Keratinocyte (primary cell): ENCODE data around the gene PDGFB.

Source experiments
- EZH2 ChIP-seq: IDR thresholded peaks from one replicate; pipeline ENCODE4 v1.6.1; 2012; ENCODE audit warnings: inconsistent platforms, mild to moderate bottlenecking, low read length, moderate library complexity
- TF ChIP-seq, protein P1 (sequence below), 3 experiments: IDR thresholded peaks in 1 of 3; conservative IDR thresholded peaks in 1 of 3; optimal IDR thresholded peaks in 1 of 3; 2 replicates in 2 of 3; 3 replicates in 1 of 3; pipeline versions ENCODE3 to v1.5.1; 2011; ENCODE audit warnings: low read length in 3 of 3, mild to moderate bottlenecking in 3 of 3, moderate library complexity in 2 of 3, control low read depth in 1 of 3, inconsistent platforms in 1 of 3; ENCODE audit not compliant: insufficient read depth in 2 of 3; ENCODE audit errors: extremely low read depth in 1 of 3

DNA sequence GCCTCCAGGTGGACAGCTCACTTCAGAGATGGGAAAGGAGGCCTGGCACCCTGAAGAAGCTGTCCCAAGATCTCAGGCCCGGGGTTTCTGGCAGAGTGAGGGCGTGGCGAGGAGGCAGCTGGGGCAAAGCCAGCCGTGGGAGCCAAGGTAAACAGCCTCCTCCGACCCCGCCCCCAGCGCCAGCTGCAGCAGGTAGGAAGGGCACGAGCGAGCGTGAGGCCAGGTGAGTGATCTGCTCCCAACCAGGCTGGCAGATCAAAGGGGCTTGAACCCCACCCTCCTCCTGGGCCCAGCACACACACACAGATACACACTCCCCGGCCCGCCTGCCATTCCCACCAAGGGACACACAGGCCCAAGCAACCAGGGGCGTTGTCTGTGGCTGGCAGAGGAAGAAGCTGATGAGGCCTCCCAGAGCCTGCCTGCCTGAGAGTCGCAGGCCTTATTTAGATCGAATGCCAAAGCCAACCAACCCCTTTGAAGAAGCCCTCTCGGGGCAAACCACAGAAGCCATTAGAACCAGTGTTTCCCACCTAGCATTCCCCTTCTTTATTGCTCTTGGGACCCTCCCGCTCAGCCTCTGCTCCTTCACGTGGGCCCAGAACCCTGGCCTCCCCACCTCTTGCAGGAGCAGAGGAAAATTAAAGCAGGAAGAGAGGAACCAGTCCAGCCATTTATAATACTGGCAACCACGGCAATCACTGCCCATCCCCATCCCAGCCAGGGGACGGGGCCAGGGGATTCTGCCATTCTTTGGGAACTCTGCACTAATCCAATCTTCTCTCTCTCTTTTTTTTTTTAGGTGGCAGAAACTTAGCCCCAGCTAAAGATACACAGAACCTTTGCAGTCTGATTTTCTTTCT is 5.0 kb downstream of the PDGFB start:
- TF ChIP-seq, protein P1, sequence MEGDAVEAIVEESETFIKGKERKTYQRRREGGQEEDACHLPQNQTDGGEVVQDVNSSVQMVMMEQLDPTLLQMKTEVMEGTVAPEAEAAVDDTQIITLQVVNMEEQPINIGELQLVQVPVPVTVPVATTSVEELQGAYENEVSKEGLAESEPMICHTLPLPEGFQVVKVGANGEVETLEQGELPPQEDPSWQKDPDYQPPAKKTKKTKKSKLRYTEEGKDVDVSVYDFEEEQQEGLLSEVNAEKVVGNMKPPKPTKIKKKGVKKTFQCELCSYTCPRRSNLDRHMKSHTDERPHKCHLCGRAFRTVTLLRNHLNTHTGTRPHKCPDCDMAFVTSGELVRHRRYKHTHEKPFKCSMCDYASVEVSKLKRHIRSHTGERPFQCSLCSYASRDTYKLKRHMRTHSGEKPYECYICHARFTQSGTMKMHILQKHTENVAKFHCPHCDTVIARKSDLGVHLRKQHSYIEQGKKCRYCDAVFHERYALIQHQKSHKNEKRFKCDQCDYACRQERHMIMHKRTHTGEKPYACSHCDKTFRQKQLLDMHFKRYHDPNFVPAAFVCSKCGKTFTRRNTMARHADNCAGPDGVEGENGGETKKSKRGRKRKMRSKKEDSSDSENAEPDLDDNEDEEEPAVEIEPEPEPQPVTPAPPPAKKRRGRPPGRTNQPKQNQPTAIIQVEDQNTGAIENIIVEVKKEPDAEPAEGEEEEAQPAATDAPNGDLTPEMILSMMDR (optimal IDR thresholded peaks at IDR 0.05 in 1 of 3, IDR thresholded peaks at IDR 0.05 in 1 of 3, conservative IDR thresholded peaks at IDR 0.05 in 1 of 3; ENCODE audit: extremely low read depth in 1 of 3, insufficient read depth in 2 of 3, low read length in 3 of 3), result no peak
- no peak for TF ChIP-seq EZH2
